ENCODE data around the gene PREB. TPM values are rescaled to one million over a fixed set of nuclear protein-coding genes. Genes with fewer than 3 reads are reported as not detected.

PREB gene
- polyA plus RNA-seq, 2 of the 4 experiments (the other 2 are of a cell fraction): 58.2 to 79.9 TPM

- Histone ChIP-seq H3K4me2 (no peak overlapping the region), H3K27ac (no peak overlapping the region), H3K9me3 (no peaks in the 10 kb centered on the region), H3K4me1 (peaks cover 9% of the 10 kb centered on the region), H3K4me3 (no peak overlapping the region)
- FAIRE-seq (no peak), ATAC-seq (no peak), DNase-seq (ENCODE audit: low read depth in 1 of 2, low spot score in 1 of 2) (no peak)
- no peak for TF ChIP-seq ELK1 (IDR thresholded peaks at IDR 0.05; ENCODE audit: low read depth, low read length)
- no peak for TF ChIP-seq KDM5A (IDR thresholded peaks at IDR 0.05)
- no peak for TF ChIP-seq TP53 (CRISPR knock-in tag; IDR thresholded peaks at IDR 0.05)
- no peak for TF ChIP-seq FOSL2 (IDR thresholded peaks at IDR 0.05)
- no peak for TF ChIP-seq FOSL2 (CRISPR knock-in tag; IDR thresholded peaks at IDR 0.05)
- TF ChIP-seq USF2 (IDR thresholded peaks at IDR 0.05): no peak
- TF ChIP-seq SMC3 (IDR thresholded peaks at IDR 0.05): no peak
- TF ChIP-seq ZNF302 (CRISPR knock-in tag; IDR thresholded peaks at IDR 0.05): no peak
- no peak for TF ChIP-seq HDAC2 (IDR thresholded peaks at IDR 0.05)
- no peak for TF ChIP-seq HOXA7 (CRISPR knock-in tag; IDR thresholded peaks at IDR 0.05)
- TF ChIP-seq NR3C1 (IDR thresholded peaks at IDR 0.05): no peak
- no peak for TF ChIP-seq PHF8 (IDR thresholded peaks at IDR 0.05; ENCODE audit: borderline replicate concordance, low read depth)
- no peak for TF ChIP-seq RNF2 (IDR thresholded peaks at IDR 0.05; ENCODE audit: borderline replicate concordance, low read depth)
- no peak for TF ChIP-seq HMGXB4 (CRISPR knock-in tag; IDR thresholded peaks at IDR 0.05; ENCODE audit: borderline replicate concordance)
- TF ChIP-seq RARB (CRISPR knock-in tag; IDR thresholded peaks at IDR 0.05): no peak
- no peak for TF ChIP-seq FOXS1 (CRISPR knock-in tag; IDR thresholded peaks at IDR 0.05)
- no peak for TF ChIP-seq HOXB5 (CRISPR knock-in tag; IDR thresholded peaks at IDR 0.05)
- ChIA-PET POLR2A (interaction anchor here (1.3 kb wide), 1 partner anchor 84 kb away, joined by 3 read pairs; the partner anchor contains the start of genes ATRAID and SLC5A6), CTCF (interaction anchor here (0.7 to 1.7 kb wide), 5 partner anchors 12 to 64 kb away, joined by 3 to 4 read pairs (median 3); no protein-coding TSS in a partner anchor)
- 91% methylated on average over 9 of the region's 9 CpGs for WGBS (ENCODE audit: missing lambda C conversion rate)
These were observed 6.4 kb downstream of the PREB start for GRCh38 chr2:27127883-27128667.

GRCh38 chr2:27126252-27126710 lies 8.2 kb downstream of the PREB start:
- ATAC-seq (no peak), FAIRE-seq (no peak), DNase-seq (ENCODE audit: low read depth in 1 of 2, low spot score in 1 of 2) (no peak)
- ChIA-PET POLR2A (no interaction called here), CTCF (interaction anchor here (0.5 to 1.7 kb wide), 3 partner anchors 18 to 28 kb away, joined by 3 to 8 read pairs (median 4); no protein-coding TSS in a partner anchor)
- Histone ChIP-seq H3K4me3 (no peak overlapping the region), H3K27ac (no peak overlapping the region), H3K9me3 (no peaks in the 10 kb centered on the region), H3K4me2 (no peak overlapping the region), H3K4me1 (peaks cover 3% of the 10 kb centered on the region; the same call in 1 of the 3 replicates)
- 58% methylated on average over 5 of the region's 5 CpGs for WGBS (ENCODE audit: missing lambda C conversion rate)
- no peak for TF ChIP-seq HOXB5 (CRISPR knock-in tag; IDR thresholded peaks at IDR 0.05)
- no peak for TF ChIP-seq CBX8 (IDR thresholded peaks at IDR 0.05)
- TF ChIP-seq ZFP36 (IDR thresholded peaks at IDR 0.05; ENCODE audit: borderline replicate concordance, partially characterized antibody): no peak
- TF ChIP-seq ZNF302 (CRISPR knock-in tag; IDR thresholded peaks at IDR 0.05): no peak
- no peak for TF ChIP-seq PBX3 (IDR thresholded peaks at IDR 0.05)
- no peak for TF ChIP-seq TFCP2L1 (CRISPR knock-in tag; IDR thresholded peaks at IDR 0.05)
